Body of pancreas (tissue), 4 donors: ENCODE data around the gene OXLD1.

ENCODE experiments used
- POLR2A ChIP-seq, 3 donors: fragments of 450-650 bp; IDR thresholded peaks; one replicate each; pipeline ENCODE4 v1.6.1; 2016; ENCODE audit warnings: antibody characterized with exemption in 3 of 3, mild to moderate bottlenecking in 2 of 3
- TF ChIP-seq, protein P1 (sequence below), 7 experiments: fragments of 450-650 bp in 4 of 7; fragments of 200-600 bp in 3 of 7; sonication (generic) in 3 of 7; IDR thresholded peaks; one replicate each; pipeline ENCODE4 v1.5.1; 2016 to 2019; ENCODE audit warnings: antibody characterized with exemption in 7 of 7

DNA sequence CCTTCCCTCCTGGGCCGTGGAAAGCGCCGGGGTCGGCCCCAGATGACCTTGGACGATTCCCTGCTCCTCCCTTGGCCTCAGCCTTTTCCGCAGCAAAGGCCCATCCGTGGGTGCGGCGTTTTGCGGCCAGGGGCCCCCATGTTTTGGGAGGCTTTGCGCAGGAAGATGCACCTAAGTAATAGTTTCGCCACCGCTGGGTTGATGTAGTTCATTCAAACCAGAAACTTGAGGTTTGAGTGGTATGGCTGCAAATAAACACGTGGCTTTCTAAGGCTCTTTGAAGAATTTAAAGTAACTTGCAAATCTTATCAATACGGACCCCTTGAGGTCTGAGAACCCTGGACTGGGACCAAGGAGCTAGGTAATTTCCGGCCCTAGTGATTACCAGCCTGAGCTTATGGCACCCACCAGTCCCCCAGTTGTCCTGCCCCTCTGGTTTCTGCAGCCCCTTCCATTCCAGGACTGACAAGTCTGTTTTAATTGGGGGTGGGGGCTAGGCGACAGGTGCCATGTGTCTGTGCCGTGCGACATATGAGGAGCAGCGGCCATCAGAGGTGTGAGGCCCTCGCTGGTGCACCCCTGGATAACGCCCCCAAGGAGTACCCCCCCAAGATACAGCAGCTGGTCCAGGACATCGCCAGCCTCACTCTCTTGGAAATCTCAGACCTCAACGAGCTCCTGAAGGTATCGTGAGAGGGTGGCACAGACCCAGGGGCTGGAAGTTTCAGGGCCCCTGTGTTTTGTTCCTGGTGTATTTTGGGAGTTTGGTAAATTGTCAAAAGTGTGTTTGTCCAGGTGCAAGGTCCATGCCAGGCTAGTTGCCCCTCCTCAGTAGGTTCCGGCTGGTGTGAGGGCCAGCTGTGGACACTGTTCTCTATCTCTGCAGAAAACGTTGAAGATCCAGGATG, 37.6 kb upstream of the OXLD1 start:
- TF ChIP-seq, protein P1, sequence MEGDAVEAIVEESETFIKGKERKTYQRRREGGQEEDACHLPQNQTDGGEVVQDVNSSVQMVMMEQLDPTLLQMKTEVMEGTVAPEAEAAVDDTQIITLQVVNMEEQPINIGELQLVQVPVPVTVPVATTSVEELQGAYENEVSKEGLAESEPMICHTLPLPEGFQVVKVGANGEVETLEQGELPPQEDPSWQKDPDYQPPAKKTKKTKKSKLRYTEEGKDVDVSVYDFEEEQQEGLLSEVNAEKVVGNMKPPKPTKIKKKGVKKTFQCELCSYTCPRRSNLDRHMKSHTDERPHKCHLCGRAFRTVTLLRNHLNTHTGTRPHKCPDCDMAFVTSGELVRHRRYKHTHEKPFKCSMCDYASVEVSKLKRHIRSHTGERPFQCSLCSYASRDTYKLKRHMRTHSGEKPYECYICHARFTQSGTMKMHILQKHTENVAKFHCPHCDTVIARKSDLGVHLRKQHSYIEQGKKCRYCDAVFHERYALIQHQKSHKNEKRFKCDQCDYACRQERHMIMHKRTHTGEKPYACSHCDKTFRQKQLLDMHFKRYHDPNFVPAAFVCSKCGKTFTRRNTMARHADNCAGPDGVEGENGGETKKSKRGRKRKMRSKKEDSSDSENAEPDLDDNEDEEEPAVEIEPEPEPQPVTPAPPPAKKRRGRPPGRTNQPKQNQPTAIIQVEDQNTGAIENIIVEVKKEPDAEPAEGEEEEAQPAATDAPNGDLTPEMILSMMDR (IDR thresholded peaks at IDR 0.05), result no peak
- TF ChIP-seq POLR2A (IDR thresholded peaks at IDR 0.05), result no peak
